HG02970 (cell line): ENCODE data around the gene EMILIN2.

Source experiments
- ATAC-seq: cut with Tn5 transposase; IDR thresholded peaks from one replicate; pipeline ENCODE4 v1.9.1; 2021; ENCODE audit warnings: mild to moderate bottlenecking, moderate library complexity, moderate number of reproducible peaks; ENCODE audit not compliant: unreplicated experiment, low FRiP score

Gene EMILIN2

DNA sequence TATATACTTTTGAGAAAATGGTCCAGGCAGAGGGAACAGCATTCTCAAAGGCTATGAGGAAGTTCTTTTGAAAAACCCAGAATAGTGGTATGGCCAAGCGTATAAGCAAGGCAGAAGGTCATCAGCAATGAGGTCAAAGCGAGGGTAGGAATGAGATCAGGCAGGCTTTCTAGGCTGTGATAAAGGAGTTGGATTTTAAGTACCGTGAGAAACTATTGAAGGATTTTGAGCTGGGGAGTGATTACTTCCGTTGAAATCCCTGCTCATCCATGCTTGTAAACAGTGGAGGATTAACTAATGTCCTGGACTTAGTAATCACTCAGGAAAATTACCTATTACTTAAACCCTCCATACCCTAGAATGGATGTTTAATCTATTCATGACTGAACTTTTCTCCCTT lies 50.2 kb downstream of the EMILIN2 start:
- ATAC-seq: no peak

DNA sequence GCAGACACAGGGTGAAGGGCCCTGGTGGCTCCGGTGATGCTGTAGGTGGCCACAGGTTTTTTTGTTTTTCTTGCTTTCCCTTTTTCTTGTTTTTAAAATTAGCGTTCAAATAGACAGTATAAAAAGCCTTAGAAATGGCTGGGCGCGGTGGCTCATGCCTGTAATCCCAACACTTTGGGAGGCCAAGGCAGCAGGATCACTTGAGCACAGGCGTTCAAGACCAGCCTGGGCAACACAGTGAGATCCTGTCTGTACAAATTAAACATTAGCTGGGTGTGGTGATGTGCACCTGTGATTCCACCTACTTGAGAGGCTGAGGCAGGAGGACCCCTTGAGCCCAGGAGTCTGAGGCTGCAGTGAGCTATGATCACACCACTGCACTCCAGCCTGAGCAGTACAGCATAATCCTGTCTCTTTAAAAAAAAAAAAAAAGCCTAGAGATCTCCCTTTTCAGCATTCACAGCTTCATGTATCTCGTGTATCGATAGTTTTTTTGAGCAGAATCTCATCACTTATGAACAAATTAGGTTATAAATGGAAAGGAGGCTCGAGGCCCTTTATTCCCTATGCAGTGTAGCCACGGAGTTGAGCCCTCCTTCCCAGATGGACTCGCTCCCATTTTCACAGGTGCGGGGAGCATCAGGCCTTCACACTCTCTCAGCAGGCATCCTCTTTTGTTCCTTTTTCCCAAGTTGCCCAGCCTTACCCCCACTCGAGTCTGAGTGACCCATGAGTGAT lies 50.8 kb downstream of the EMILIN2 start:
- ATAC-seq: no peak

DNA sequence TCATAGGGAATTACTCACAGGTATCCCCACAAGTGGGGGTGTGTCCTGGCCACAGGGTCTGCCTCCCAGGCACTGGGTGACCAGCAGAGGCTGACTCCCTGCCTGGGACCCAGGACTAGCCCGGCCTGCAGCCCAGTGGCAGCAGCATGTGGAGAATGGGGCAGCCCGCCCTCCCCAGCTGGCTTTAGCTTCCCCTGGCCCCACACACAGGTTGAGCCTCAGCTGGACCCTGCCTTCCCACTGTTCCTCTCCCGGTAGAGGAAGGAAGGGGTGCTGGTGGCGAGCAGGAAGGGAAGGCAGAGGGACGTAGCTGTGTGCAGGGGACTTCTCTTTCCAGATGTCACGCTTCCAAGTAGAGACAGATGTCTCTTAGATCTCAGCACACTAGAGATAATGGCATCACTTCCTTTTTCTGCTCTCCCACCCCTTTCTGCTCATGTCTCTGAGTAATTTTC lies 51.4 kb downstream of the EMILIN2 start:
- ATAC-seq: no peak

DNA sequence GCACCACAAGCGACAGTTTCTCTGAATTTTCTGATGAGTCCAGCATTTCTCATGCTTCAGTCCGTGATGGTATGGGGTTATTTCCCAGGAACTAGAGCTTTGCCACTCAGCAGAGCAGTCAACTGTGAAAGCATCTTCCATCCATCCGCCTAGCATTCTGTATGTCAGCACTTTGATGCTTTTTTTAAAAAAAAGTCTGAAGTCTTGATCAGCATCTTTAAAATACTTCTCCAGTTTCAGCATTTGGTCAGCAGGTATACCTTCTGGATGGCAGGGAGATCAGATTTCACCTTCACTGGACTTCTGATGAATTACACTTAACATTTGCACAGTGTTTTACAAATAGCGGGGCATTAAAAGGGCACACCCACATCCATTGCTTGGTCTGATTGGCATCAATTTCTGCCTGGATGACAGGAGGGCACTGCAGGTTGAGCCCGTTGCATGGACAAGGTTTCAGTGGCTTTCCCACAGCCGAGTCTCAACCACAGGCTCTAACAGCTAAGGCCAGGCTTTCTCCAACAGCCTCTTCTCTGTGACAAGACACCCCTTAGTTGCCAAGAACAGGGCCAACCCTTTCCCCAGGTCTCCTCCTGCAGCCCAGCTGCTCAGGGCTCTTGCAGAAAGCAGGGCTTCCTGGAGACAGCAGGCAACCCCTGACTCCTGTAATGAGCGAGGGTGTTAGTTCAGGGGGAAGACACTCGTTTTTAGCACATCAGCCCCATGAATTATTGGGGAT lies 54.0 kb downstream of the EMILIN2 start:
- ATAC-seq: no peak

DNA sequence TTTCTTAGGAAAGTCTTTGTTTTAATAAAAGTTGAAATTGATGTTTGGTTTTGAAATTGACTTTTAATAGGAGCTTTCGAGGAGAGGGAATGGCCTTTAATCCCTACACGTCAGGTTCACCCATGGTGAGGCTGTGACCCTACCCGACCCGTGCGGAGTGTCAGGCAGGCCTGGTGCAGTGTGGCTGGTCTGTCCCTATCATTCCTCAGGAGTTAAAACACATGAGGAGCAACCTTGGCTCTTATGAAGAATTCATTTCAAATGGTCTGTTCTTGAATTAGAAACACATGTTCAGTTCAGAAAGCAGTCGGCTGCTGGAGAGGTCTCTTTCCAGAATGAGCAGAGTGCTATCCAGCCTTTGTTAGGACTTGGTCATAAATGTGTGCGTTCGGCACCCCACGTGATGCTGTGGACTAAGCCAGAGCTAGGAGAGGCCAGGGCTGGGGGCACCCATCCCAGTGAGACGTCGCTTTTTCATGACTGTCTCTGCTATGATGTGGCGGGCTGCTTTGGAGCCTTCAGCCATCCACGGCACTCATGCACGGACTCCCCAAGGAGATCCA lies 54.7 kb downstream of the EMILIN2 start:
- no peak for ATAC-seq

DNA sequence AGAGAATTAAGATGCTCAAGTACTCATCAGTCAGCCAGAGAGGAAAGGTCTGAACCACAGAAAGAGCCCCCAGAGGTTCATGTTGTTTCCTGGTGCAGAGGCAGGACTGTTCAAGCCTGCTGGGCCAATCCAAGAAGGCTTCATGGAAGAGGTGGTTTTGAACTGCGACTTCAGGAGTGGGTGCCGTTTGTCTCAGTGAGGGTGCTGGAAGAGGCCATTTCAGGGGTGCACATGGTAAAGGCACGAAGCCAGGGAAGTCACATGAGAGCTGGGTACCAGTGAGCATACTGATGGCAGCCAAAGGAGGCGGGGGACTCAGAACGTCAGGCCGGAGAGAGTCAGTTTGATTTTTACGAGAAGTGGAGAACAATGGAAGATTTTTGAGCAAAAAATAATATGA lies 55.5 kb downstream of the EMILIN2 start:
- ATAC-seq: no peak

DNA sequence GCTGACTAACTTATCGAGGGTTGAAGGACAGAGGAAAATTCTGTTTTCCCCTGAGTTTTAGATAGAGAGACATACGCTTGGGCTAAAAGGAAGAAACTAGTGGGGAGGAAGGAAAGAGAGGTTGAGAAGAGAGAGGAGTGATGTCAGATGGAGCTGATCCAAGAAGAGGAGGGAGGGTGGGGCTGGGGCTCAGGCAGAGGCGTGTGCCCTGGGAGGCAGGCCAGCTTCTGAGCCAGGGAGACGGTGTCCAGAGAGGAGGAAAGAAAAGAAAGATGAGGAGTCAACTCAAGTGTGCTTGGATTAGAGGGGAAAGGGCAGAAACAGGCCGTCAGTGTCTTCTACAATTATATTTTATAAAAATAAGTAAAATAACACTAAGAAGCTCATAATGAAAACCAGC lies 56.2 kb downstream of the EMILIN2 start:
- no peak for ATAC-seq

DNA sequence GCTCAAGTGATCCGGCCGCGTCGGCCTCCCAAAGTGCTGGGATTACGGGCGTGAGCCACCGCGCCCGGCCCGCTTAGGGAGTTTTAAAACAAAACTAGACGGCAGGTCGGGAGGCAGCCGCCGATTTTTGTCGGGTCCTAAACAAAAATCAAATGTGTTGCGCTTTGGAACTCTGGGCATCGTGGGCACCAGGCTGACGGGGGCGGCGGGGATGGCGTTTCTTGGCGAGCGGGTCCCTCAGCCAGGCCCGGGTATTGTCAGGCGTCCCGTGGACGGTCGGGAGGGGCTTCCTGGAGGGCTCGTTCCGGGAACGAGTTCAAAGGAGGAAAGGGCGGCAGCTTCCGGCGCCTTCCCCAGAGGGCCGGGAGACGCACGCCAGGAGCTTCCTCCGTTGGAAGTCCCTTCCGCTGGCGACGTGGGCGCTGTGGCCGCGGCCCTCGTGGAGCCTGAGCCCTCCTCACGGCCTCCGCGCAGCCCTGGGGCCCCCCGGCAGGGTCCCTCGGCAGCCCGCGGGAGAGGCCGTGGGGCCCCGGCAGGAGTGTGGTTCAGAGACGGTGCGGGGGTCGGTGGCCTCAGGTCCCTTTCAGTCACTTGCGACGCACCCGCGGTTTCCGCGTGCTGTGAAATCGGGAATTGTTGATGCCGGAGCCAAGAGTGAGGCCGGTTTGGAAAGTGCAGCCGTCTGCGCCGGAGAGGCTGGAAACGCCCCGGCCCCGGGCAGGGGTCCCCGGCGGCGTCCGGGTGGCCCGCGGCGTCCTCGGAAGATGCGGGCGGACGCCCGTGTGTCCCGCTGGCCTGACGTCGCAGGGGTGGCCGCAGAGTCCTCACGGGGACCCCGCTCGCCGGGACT lies 59.3 kb downstream of the EMILIN2 start:
- ATAC-seq: no peak

DNA sequence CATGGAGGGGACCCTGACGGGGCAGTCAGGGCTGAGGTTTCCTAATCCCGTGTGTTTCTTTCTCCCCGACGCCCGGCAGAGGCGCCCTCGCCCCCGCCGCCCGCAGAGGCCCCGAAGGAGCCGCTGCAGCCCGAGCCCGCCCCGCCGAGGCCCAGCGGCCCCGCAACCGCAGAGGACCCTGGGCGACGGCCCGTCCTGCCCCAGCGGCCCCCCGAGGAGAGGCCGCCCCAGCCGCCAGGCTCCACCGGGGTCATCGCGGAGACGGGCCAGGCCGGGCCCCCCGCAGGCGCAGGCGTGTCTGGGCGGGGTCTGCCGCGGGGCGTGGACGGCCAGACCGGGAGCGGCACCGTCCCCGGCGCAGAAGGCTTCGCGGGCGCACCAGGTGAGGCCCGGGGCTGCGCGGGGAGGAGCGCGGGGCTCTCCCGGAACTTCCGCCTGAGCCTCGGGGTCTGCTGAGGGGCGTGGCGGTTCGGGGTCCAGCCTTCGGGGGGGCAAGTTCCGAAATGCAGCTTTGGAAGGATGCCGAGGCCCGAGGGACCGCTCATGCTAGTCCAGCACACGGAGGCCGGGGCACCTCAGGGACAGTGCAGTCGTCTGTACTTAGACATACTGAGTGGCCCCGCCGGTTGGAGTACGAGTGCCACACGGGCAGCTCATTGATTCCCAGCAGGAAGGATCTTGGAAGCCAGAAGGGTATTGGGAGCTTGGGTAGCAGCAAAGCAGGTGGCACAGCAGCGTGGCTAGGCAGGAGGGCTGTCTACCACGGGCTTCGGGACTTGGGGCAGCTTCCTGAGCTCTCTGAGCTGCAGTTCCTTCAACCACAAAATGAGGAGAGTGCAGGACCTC lies 60.1 kb downstream of the EMILIN2 start:
- ATAC-seq: peak; percentile 42

DNA sequence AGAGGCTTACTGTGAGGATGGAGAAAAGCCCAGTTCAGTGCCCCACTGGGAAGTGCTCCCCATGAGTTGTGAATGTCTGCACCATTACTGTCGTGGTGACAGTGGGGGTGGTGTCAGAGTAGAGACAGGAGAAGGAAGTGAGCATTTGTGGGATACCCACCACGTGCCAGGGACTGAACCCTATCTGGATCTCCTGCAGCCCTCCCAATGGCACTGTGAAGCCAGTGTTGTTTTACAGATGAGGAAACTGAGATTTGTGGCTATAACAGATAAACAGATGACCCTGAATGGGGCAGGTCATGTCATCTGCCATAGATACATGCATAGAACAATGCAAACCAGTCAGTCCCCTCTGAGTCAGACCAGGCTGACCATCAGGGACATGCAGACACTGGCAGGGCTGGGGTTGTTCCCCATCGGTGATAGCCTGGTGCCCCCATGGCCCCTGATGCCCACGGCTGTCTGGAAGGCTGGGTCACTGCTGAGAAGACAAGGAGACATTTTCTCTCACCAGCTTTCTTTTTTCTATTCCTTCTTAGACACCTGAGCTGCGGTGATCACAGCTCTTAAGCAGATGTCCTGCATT lies 60.8 kb downstream of the EMILIN2 start:
- no peak for ATAC-seq

DNA sequence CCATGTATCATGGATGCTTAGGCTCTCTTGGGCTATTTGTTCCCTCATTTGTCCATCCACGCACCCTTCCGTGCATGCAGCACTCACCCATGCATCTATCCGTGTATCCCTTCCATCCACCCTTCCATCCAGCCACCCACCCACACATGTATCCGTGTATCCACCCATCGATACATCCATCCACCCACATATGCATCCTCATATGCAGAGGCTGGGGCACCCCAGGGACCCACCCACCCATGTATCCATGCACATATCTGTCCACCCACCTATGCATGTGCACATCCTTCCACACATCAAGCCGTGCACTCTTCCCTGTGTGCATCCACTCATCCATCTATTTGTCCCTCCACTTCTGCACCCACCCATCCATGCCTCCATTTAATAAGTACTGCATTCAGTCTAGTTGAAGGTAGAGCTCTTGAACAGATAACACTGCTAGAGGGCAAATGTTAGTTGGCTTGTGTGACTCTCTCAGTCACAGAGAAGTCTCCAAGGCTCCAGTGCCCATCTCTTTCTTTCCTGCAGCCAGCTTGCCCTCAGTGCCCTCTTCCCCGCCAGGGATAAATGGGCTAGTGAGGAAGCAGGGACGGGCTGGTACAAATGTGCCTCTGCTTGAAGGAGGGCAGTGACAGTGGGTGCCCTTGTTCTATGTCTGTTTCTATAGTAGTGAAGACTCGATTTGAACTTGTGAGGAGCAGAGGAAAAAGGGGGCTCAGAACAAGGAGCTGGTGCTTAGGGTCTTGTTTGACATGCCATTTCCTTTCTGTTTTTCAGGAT lies 61.5 kb downstream of the EMILIN2 start:
- ATAC-seq: no peak

DNA sequence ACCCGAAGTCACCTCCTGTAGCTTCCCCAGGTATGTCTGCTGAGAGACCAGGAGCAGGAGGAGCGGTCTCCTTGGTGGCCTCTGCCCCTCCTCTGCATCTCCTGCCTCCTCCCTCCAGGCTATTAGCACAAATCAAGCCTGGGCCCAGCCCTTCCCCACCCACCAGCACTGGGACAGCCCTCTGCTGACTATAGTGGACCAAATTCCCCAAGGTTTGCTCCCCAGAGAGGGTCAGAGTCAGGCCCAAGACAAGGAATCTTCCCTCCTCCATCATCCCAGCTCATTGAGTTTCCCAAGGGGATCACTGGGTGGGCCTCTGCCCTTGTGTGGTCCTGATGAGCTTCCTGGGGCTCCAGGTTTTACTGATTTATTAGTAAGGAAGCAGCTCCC lies 62.1 kb downstream of the EMILIN2 start:
- no peak for ATAC-seq

DNA sequence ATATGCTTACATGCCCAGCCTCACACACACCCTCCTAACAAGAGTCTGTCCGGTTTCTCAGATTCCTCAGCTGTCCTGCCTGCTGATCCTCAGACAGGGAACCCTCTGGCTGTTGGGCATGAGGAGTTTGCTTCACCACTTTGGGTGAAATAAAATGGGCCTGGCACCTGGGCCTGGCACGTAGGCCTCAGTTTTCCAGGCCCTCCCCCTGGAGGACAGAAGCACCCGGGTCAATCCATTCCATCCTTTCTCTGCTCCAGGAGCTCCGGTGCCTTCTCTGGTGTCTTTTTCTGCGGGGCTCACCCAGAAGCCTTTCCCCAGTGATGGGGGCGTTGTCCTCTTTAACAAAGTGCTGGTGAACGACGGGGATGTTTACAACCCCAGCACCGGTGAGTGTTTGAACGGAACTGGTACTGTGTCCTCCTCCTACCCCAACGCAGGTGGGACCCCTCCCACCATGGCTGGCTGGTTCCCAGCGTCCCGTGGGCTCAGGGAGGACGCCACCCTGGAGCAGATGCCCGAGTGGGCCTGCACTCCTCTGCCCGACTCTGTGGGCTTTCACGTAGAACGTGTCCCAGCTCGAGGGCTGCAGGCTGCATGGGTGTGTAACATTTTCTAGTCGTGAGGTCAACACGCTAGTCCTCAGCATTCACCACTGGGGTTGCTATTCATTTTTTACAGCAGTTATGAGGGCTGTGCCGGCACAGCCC lies 62.8 kb downstream of the EMILIN2 start:
- ATAC-seq: no peak

DNA sequence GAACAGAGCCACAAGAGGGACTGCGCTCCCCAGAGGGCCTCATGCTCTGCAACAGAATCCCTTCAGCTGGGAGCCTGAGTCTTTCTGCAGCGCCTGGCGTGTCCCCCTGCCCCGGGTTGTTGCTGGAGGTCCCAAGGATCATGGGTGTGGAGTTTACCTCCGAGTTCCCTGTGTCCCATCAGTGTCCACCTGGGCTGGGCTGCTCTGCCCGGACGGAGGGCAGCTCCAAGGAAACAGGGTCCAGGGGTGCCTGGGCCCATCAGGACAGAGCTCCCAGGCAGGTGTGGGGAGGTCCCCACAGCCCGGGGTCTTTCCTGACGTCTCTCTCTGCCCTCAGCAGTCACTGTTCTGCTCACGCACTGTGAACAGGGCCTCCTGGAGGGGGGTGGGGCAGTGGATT lies 63.5 kb downstream of the EMILIN2 start:
- ATAC-seq: no peak

DNA sequence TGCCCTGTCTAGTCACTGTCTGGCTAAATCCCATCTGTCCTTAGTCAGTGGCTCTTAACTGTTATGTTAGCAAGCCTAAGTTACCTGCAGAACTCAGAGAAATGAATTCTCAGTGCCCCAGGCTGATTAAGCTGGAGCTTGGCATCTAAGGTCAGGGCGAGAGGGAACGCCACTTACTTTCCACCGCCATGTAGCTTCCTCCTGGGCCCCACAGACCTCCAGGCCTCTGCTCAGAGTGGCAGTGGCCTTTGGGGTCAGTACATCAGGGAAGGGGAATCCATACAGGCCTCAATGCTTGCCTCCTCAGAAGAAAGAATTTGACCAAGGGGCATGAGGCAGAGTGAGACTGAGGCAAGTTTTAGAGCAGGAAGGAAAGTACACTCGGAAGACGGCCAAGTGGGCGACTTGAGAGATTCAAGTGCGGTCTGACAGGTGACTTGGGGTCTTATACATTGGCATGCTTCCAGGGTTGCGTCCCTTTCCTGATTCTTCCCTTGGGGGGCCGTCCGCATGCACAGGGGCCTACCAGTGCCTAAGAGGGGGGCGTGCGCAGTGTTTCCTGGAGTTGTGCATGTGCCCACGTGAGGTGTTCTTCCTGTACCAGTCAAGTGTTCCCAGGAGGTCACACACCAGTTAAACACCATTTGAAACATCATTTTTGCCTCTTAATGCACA lies 64.1 kb downstream of the EMILIN2 start:
- ATAC-seq: no peak

DNA sequence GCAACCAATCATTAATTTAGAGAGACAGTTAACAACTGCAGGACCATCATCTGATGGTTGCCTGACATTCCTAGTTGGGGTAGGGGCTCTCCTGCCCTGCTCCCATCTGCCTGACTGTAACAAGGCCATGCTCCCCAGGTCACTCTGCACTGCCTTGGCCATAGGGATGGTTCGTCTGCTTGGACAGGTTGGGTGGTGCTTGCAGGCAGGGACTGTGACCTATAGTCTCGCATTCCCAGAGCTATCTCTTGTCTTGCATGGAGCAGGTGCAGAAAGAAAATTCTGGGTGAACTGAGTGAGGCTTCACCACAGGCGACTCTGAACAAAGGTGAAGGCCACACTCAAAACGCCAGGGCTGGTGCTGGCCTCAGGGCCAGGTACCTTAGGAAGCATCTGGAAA lies 64.7 kb downstream of the EMILIN2 start:
- ATAC-seq: no peak

DNA sequence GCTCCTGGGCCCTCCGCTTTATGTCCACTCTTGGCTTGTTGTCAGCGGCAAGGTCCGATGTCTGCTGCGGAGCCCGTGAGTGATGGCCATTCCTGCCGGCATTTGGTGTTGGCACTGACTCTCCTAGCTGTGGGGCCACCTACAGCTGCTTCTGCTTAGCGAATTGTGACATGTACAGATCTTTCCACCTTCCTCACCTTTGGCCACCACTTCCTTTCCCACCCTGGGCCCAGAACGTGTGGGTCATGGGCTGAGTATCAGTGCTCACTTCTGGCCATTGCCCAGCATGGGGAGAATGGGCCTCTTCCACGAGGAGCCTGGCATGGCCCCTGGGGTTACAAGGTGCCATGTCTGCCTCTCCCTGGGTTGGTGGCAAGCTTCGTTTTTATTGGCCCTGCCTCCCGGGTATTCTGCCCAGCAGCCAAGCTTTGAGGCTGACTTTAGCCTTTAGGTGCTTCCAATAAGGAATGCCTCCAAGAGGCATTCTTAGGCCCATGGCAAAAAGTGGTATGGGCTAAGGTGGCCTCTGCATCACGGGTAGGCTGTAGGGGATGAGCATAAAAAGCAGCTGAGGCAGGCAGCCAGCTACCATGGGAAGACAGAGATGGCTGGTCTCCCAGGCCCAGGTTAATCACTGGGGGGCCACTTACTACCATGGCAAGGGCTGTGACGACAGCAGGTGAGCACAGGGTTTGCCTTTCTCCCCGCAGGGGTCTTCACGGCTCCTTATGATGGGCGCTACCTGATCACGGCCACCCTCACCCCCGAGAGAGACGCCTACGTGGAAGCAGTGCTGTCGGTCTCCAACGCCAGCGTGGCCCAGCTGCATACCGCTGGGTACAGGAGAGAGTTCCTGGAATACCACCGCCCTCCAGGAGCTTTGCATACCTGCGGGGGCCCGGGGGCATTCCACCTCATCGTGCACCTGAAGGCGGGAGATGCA lies 65.8 kb downstream of the EMILIN2 start:
- ATAC-seq: no peak
